T-helper 22 cell (primary cell): ENCODE measurements around the gene PER3.

Experiments used
- DNase-seq: peaks from one replicate; pipeline ENCODE4 v3.0.0-alpha.2; 2020; ENCODE audit warnings: low read depth

The PER3 gene

DNA sequence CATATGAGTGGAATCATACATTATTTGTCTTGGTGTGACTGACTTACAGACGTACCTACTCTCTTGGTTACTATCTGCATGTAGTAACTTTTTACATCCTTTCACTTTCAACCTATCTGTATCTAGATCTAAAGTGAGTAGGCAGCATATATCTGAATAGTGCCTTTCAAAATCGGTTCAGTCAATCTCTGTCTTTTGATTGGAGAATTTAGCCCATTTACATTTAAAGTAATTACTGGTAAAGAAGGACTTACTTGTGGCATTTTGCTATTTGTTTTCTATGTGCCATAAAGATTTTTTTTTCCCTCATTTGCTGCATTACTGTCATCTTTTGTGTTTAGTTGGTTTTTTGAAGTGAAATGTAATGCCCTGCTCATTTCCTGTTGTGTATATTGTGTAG, 54.6 kb downstream of the PER3 start:
- no peak for DNase-seq

GRCh38 chr1:7839526-7839925, 55.4 kb downstream of the PER3 start:
- DNase-seq = no peak

DNA sequence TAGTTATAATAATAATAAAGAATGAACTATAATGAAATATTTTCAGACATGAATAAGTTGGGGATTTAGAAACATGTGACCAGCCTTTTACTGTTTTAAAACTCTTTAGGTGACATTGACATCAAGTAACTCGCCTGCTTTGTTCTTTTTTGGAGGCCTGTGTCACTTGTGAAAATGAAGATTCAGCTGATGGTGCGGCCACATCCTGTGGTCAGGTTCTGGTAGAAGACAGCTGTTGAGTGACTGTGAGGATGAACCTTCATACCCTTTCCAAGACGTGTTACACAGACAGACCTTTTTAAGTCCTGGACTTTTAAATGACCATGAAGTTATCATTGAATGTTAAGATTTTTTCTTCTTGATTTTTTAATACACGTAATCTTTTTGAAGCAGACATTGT, 58.4 kb downstream of the PER3 start:
- DNase-seq = no peak

DNA sequence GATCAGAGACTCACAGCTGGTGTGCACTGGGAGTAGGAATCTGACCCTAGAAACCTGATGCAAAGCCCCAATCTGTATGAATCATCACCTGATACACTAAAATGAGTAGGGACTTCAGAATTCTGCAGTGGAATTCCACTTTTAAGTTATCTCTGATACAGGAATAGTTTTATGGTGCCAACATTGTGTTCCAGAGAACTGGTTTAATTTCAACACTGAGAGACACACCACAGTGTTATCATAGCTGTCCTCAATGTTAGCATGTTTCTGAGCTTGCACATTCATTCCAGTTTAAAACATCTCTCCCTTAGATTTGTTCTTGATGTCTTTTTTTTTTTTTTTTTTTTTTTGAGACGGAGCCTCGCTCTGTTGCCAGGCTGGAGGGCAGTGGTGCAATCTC, 61.7 kb downstream of the PER3 start:
- DNase-seq = no peak

DNA sequence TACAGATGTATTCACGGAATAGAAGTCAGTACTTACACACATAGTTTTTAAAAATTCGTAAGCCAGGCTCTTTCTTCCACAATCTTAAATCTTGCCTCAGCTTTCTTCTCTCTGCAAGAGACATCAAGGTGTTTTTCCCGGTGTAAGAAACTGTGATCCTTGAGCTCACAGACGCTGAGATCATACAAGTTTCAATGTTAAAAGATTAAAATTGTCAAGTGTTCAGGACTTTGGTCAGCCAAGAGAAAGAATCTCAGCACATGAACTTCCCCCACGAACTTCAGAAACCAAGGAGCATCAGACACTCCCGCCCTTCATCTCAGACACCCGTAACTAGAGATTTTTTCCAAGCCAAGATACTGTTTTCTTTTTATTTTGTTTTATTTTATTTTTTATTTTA, 62.6 kb downstream of the PER3 start:
- DNase-seq = no peak

DNA sequence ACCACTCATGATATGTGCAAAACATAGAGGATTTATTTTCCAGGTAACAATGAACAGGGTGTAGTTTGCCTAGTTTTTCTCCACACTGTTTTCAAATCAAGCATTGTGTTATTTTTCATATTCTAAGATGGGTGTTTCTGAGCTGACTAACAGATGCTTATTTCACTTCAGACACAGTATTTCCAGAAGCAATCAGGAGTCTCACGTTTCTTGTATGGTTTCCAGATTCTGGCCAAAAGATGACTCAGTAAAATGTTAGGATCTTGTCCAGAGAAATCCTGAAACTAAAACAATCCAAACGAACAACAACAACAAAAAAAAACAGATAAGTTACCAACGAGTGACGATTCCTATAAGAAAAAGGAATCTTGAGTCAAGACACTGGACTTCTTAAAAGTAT, 63.5 kb downstream of the PER3 start:
- DNase-seq = no peak

DNA sequence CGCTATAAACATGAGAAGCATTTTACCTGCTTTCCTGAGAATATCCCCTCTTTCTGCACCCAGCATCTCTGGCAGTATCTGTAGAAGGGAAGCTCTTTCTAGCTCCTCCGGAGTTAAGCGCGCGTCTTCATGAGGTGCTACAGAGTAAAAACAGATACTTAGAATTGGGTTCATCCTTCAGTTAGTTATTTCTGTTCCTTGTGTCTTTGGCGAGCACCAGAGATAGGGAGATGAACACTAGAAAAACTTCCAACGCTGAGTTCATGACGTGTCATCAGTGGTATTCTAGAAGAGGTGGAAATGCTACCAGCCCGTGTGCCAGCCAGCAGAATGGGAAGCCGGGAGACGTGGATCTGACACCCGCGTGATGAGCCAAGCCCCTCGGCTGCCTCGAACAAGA, 66.7 kb downstream of the PER3 start:
- DNase-seq = no peak

DNA sequence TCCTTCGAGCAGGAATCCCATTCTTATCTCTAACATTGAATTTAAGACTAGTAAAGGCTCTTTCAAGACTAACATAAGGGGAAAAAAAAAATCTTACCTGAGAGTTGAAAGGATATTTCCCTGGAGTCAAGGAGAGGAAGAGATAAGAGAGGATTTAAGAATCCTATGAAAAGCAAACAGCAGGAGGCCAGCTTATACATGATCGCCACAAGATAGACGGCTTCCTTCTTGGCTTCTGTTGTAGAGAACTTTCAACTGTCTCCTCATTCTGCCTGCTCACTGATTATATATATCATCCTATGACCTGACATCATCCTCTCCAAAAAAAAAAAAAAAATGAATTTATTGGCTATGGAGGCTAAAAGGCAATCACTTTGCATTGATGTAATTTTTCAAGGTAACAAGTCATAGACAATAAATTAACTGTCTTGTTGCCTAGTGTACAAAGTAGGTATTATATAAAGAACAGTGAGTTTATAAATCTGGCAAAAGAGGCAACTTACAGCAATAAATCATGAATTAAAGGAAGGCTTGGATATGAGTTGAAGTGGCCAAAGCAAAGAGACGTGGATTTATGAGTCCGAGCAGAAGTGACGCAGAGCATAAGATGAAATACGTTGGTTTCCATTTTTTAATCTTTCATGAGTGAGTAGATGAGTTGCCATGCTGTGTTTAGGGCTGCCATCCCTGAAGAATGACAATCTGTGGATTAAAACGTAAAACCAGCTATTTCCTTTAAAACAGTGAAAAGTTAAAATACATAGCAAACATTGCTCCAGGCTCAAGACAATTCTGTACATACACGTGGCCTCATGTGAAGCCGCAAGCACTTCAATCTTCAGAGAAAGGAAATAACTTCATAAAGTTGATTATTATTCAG, 69.0 kb downstream of the PER3 start, which contains the start of gene UTS2:
UTS2 (minus strand) TSS at position 262 of the 880 bp plus-strand sequence; CDS start at position 200, 62 bp downstream.
- no peak for DNase-seq

GRCh38 chr1:7853684-7854026, 69.6 kb downstream of the PER3 start:
- no peak for DNase-seq

- DNase-seq = no peak
Observed at GRCh38 chr1:7856345-7856744, 72.3 kb downstream of the PER3 start.

- no peak for DNase-seq
Observed at GRCh38 chr1:7857000-7857399, 72.9 kb downstream of the PER3 start.

- DNase-seq = no peak
Observed at GRCh38 chr1:7857985-7858384, 73.9 kb downstream of the PER3 start.

GRCh38 chr1:7859406-7859805, 75.3 kb downstream of the PER3 start:
- no peak for DNase-seq

GRCh38 chr1:7860130-7860529, 76.0 kb downstream of the PER3 start:
- no peak for DNase-seq

- DNase-seq = no peak
Observed at GRCh38 chr1:7861452-7861851, 77.4 kb downstream of the PER3 start.

DNA sequence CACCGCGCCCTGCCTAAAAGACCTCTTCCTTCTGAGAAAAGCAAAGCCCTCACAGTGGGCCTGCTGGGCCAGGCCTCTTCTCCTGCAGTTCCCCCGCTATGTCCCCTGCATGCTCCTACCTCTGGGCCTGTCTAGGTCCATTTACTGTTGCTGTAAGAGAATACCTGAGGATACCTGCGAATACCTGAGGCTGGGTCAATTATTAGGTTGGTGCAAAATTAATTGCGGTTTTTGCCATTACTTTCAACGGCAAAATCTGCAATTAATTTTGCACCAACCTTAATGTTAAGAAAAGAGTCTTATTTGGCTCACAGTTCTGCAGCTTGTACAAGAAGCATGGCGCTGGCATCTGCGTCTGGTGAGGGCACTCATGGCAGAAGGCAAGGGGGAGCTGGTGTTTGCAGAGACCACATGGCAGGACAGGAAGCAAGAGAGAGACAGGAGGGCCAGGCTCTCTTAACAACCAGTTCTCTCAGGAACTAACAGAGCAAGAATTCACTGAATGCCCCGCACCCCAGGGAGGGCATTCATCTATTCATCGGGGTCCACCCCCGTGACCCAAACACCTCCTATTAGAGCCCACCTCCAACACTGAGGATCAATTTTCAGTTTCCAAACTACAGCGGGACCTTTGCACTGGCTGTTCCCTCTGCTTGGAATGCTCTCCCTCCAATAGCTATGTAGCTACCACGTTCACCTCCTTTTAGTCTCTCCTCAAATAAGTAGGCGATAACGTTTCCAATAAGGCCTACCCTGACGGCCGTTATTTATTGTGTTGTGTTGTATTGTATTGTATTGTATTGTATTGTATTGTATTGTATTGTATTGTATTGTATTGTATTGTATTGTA, 78.3 kb downstream of the PER3 start:
- no peak for DNase-seq

DNA sequence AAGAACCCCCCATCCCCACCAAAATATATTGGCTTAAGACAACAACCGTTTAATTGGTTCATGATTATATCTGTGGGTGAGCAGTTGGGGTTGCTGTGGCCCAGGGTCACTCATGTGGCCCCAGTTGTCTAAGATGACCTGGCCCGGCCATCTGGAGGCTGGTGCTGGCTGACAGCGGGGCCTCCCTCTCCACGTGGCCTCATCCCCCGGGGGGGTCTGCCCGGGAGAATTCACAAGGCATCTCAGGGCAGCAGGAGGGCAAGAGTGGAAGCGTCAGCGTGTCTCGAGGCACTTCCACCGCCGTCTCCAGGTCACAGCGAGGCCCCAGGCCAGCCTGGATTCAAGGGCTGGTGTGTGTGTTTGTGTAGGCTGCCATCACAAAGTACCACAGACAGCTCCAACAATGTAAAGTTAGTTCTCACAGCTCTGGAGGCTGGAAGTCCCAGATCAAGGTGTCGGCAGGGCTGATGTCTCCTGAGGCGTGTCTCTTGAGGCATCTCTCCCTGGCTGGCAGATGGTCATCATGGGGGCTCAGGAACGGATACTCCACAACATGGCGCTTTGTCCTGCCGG, 79.8 kb downstream of the PER3 start:
- DNase-seq = no peak

DNA sequence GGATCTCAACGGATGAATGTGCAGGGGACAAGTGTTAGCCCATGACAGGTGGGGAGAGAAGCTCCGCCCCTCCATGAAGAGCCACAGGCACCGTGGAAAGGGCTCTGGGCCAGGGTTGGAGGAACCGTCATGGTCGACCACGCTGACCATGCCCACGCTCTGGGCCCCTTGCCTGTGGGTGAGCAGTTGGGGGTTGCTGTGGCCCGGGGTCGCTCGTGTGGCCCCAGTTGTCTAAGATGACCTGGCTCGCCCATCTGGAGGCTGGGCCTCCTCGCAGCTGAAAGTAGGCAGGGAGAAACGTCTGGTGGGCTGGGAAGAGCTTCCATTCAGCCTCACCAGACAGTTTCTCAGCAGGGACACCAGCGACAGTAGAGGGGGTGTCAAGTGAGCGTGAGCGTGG, 81.9 kb downstream of the PER3 start:
- DNase-seq = no peak

DNA sequence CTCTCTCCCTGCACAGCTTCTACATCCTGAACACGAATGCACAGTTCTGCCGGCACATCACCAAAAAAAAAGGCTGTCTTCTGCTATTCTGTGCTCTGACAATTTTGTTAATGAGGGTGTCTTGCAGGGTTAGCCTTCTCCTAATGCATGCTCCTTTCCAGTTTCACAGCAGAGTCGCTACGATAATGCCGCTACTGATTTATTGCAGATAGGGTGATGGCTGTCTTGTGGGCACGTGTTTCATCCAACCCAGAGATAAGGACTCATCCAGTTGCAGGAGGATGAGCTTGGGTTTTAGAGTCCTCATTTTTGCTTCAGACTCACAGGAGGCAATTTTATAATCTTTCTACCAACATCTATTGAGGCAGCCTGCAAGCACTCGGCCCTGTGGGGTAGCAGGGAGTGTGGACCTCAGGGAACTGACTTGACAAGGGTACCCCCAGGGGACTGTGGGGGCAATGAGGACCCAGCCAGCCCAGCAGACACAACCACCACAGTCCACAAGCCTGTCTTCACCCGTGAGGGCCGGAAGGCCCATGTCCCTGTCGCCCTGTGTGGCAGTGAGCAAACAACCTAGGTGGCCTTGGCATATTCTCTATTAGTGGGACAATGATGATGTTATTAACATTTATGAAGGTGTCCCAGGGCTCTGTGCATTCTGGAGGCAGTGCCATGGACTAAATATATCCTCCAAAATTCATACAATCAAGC, 84.1 kb downstream of the PER3 start:
- DNase-seq = no peak

GRCh38 chr1:7869136-7869920, 85.2 kb downstream of the PER3 start:
- no peak for DNase-seq

GRCh38 chr1:7871136-7871535, 87.0 kb downstream of the PER3 start:
- DNase-seq = no peak
